OCI-LY1 (cell line): ENCODE results near the gene CNTROB.

Experiments used
- EZH2 ChIP-seq: fragments of 200-600 bp; sonication (generic), shearing (Covaris generic); IDR thresholded peaks from 2 replicates; pipeline ENCODE4 v1.8.0; 2017; ENCODE audit warnings: borderline replicate concordance, mixed run types, mild to moderate bottlenecking, antibody characterized with exemption, low read length, moderate library complexity, mixed read lengths
- TF ChIP-seq, protein P1 (sequence below): fragments of 200-600 bp; sonication (generic), shearing (Covaris generic); IDR thresholded peaks from 2 replicates; pipeline ENCODE4 v1.5.1; 2017; ENCODE audit warnings: mild to moderate bottlenecking, antibody characterized with exemption, low read length, moderate library complexity, mixed read lengths

DNA sequence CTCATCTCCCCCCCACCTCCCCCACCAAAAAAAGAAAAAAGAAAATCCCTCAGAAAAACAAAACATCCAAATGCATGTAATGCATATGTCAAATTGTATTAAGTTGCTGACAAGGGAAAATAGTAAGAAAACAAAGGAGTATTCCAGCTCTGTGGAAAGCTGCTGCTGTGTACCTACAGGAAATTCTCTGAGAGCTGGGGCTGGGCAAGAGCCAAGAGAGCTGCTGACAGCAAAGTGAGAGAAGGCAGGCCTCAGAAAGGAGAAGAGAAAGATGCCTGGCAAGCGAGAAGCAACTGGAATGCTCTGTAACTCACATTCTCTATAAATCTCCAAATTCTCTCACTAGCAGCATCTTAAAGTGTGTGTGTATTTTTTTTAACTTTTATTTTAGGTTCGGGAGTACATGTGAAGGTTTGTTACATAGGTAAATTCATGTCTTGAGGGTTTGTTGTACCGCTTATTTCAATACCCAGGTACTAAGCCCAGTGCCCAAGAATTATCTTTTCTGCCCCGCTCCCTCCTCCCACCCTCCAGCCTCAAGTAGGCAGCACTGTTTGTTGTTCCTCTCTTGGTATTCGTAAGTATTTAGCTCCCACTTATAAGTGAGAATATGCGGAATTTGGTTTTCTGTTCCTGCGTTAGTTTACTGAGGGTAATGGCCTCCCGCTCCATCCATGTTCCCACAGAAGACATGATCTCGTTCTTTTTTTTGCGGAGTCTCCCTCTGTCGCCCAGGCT lies 24.4 kb downstream of the CNTROB start:
- TF ChIP-seq, protein P1, sequence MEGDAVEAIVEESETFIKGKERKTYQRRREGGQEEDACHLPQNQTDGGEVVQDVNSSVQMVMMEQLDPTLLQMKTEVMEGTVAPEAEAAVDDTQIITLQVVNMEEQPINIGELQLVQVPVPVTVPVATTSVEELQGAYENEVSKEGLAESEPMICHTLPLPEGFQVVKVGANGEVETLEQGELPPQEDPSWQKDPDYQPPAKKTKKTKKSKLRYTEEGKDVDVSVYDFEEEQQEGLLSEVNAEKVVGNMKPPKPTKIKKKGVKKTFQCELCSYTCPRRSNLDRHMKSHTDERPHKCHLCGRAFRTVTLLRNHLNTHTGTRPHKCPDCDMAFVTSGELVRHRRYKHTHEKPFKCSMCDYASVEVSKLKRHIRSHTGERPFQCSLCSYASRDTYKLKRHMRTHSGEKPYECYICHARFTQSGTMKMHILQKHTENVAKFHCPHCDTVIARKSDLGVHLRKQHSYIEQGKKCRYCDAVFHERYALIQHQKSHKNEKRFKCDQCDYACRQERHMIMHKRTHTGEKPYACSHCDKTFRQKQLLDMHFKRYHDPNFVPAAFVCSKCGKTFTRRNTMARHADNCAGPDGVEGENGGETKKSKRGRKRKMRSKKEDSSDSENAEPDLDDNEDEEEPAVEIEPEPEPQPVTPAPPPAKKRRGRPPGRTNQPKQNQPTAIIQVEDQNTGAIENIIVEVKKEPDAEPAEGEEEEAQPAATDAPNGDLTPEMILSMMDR: no peak
- TF ChIP-seq EZH2: no peak
